ENCODE data around the gene SKIC2.

GRCh38 chr6:31945507-31946369, 13.2 kb upstream of the SKIC2 start, which contains the start of gene CFB:
- TF ChIP-seq CTCF (IDR thresholded peaks at IDR 0.05; ENCODE audit: low read depth, low read length) = no peak
- TF ChIP-seq EZH2phosphoT487 (IDR thresholded peaks at IDR 0.05; ENCODE audit: low read depth) = no peak

Measured in OCI-LY3 (cell line).